NCI-H187 treated with DMSO at 0.1 percent for 48 hours (cell line): ENCODE measurements around the gene SIK3.

ENCODE experiments used
- DNase-seq: peaks from one replicate; lab custom pipeline; 2025; lab: John Stamatoyannopoulos, UW

The SIK3 gene

GRCh38 chr11:116862951-116863350 is 235.3 kb downstream of the SIK3 start:
- DNase-seq: no peak

GRCh38 chr11:116862185-116862584 is 236.0 kb downstream of the SIK3 start:
- no peak for DNase-seq

GRCh38 chr11:116861539-116861938 is 236.7 kb downstream of the SIK3 start:
- DNase-seq: no peak

- no peak for DNase-seq
Measured at GRCh38 chr11:116860303-116860702, 237.9 kb downstream of the SIK3 start.

- no peak for DNase-seq
Measured at GRCh38 chr11:116859175-116859574, 239.1 kb downstream of the SIK3 start.

GRCh38 chr11:116857936-116858335 is 240.3 kb downstream of the SIK3 start:
- no peak for DNase-seq

- DNase-seq: no peak
Measured at GRCh38 chr11:116857316-116857715, 240.9 kb downstream of the SIK3 start.

GRCh38 chr11:116856423-116856822 is 241.8 kb downstream of the SIK3 start:
- no peak for DNase-seq

GRCh38 chr11:116855413-116855812 is 242.8 kb downstream of the SIK3 start:
- DNase-seq: no peak

GRCh38 chr11:116853461-116854073 is 244.7 kb downstream of the SIK3 start:
- no peak for DNase-seq

GRCh38 chr11:116852261-116853031 is 245.8 kb downstream of the SIK3 start:
- no peak for DNase-seq

- DNase-seq: no peak
Measured at GRCh38 chr11:116851626-116852025, 246.6 kb downstream of the SIK3 start.

- no peak for DNase-seq
Measured at GRCh38 chr11:116849486-116849885, 248.7 kb downstream of the SIK3 start.

- DNase-seq: no peak
Measured at GRCh38 chr11:116849060-116849459, 249.2 kb downstream of the SIK3 start.

GRCh38 chr11:116847612-116848011 is 250.6 kb downstream of the SIK3 start:
- no peak for DNase-seq

GRCh38 chr11:116844722-116845121 is 253.5 kb downstream of the SIK3 start:
- DNase-seq: no peak

GRCh38 chr11:116843661-116844060 is 254.6 kb downstream of the SIK3 start:
- DNase-seq: no peak

- DNase-seq: no peak
Measured at GRCh38 chr11:116842909-116843308, 255.3 kb downstream of the SIK3 start.

GRCh38 chr11:116842117-116842516 is 256.1 kb downstream of the SIK3 start:
- no peak for DNase-seq

GRCh38 chr11:116840746-116841296 is 257.4 kb downstream of the SIK3 start:
- DNase-seq: no peak

GRCh38 chr11:116840224-116840745 is 257.9 kb downstream of the SIK3 start:
- no peak for DNase-seq

- no peak for DNase-seq
Measured at GRCh38 chr11:116838321-116839084, 259.7 kb downstream of the SIK3 start.
